ENCODE data around the gene CDH13.

GRCh38 chr16:82660966-82661365 lies 34.2 kb downstream of the CDH13 start:
- TF ChIP-seq, protein P1, sequence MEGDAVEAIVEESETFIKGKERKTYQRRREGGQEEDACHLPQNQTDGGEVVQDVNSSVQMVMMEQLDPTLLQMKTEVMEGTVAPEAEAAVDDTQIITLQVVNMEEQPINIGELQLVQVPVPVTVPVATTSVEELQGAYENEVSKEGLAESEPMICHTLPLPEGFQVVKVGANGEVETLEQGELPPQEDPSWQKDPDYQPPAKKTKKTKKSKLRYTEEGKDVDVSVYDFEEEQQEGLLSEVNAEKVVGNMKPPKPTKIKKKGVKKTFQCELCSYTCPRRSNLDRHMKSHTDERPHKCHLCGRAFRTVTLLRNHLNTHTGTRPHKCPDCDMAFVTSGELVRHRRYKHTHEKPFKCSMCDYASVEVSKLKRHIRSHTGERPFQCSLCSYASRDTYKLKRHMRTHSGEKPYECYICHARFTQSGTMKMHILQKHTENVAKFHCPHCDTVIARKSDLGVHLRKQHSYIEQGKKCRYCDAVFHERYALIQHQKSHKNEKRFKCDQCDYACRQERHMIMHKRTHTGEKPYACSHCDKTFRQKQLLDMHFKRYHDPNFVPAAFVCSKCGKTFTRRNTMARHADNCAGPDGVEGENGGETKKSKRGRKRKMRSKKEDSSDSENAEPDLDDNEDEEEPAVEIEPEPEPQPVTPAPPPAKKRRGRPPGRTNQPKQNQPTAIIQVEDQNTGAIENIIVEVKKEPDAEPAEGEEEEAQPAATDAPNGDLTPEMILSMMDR (IDR thresholded peaks at IDR 0.05; ENCODE audit: low read depth, low read length) = no peak
- TF ChIP-seq EZH2phosphoT487 (IDR thresholded peaks at IDR 0.05; ENCODE audit: low read depth) = no peak

Measured in OCI-LY3 (cell line).